Measurements from ENCODE around the gene RSPRY1. TPM values are rescaled to one million over a fixed set of nuclear protein-coding genes. Genes with fewer than 3 reads are reported as not detected.

The RSPRY1 gene
- polyA plus RNA-seq, 1 experiment: 63.8 TPM

GRCh38 chr16:57270221-57271062 lies 84.3 kb downstream of the RSPRY1 start:
- Histone ChIP-seq H3K27me3 (ENCODE audit: control insufficient read depth, insufficient read depth, low read length) (peaks cover 5% of the 10 kb centered on the region), H3K4me3 (ENCODE audit: low read depth, low read length) (no peak overlapping the region), H3K27ac (ENCODE audit: low read depth, low read length) (no peak overlapping the region), H3K9me3 (ENCODE audit: control insufficient read depth, insufficient read depth, low read length) (no peaks in the 10 kb centered on the region)
- TF ChIP-seq CTCF (IDR thresholded peaks at IDR 0.05; ENCODE audit: low read depth, low read length): no peak
- DNase-seq (ENCODE audit: low read depth, low spot score): no peak
- ChIA-PET CTCF (no interaction called here), POLR2A (interaction anchor here (0.6 kb wide), 1 partner anchor 17 kb away, joined by 7 read pairs; no protein-coding TSS in a partner anchor)

- H3K4me3 ChIP-seq (ENCODE audit: low read depth, low read length): no peak overlapping the region
- CTCF ChIA-PET: no interaction called here
- peaks cover 5% of the 10 kb centered on the region for H3K27me3 ChIP-seq (ENCODE audit: control insufficient read depth, insufficient read depth, low read length)
- TF ChIP-seq CTCF (IDR thresholded peaks at IDR 0.05; ENCODE audit: low read depth, low read length): no peak
- no peaks in the 10 kb centered on the region for H3K9me3 ChIP-seq (ENCODE audit: control insufficient read depth, insufficient read depth, low read length)
- H3K27ac ChIP-seq (ENCODE audit: low read depth, low read length): no peak overlapping the region
- DNase-seq (ENCODE audit: low read depth, low spot score): no peak
- POLR2A ChIA-PET: no interaction called here
Measured at GRCh38 chr16:57271063-57271345, 84.9 kb downstream of the RSPRY1 start.

- no peaks in the 10 kb centered on the region for H3K9me3 ChIP-seq (ENCODE audit: control insufficient read depth, insufficient read depth, low read length)
- no peak overlapping the region for H3K27ac ChIP-seq (ENCODE audit: low read depth, low read length)
- no peak for TF ChIP-seq CTCF (IDR thresholded peaks at IDR 0.05; ENCODE audit: low read depth, low read length)
- H3K4me3 ChIP-seq (ENCODE audit: low read depth, low read length): no peak overlapping the region
- no peaks in the 10 kb centered on the region for H3K27me3 ChIP-seq (ENCODE audit: control insufficient read depth, insufficient read depth, low read length)
- no peak for DNase-seq (ENCODE audit: low read depth, low spot score)
- ChIA-PET POLR2A (no interaction called here), CTCF (no interaction called here)
Measured at GRCh38 chr16:57271867-57272495, 85.9 kb downstream of the RSPRY1 start.

- ChIA-PET CTCF (no interaction called here), POLR2A (no interaction called here)
- DNase-seq (ENCODE audit: low read depth, low spot score): no peak
Measured at GRCh38 chr16:57273359-57273758, 87.2 kb downstream of the RSPRY1 start.

More at GRCh38 chr16:57273359-57273758, 87.2 kb downstream of the RSPRY1 start:
- Histone ChIP-seq H3K9me3 (ENCODE audit: control insufficient read depth, insufficient read depth, low read length) (no peaks in the 10 kb centered on the region), H3K27ac (ENCODE audit: low read depth, low read length) (no peak overlapping the region), H3K4me3 (ENCODE audit: low read depth, low read length) (no peak overlapping the region), H3K27me3 (ENCODE audit: control insufficient read depth, insufficient read depth, low read length) (no peaks in the 10 kb centered on the region)
- TF ChIP-seq CTCF (IDR thresholded peaks at IDR 0.05; ENCODE audit: low read depth, low read length): no peak
